ENCODE measurements around the gene UBAP1. TPM values are rescaled to one million over a fixed set of nuclear protein-coding genes. Genes with fewer than 3 reads are reported as not detected.
"Not testable (repeated sequence)": the region's sequence is repeated elsewhere in the genome, so short reads cannot be mapped to it uniquely, and the experiment has no call there.

The UBAP1 gene
- total RNA-seq, 1 donor from 2014 or later: 30.0 TPM

DNA sequence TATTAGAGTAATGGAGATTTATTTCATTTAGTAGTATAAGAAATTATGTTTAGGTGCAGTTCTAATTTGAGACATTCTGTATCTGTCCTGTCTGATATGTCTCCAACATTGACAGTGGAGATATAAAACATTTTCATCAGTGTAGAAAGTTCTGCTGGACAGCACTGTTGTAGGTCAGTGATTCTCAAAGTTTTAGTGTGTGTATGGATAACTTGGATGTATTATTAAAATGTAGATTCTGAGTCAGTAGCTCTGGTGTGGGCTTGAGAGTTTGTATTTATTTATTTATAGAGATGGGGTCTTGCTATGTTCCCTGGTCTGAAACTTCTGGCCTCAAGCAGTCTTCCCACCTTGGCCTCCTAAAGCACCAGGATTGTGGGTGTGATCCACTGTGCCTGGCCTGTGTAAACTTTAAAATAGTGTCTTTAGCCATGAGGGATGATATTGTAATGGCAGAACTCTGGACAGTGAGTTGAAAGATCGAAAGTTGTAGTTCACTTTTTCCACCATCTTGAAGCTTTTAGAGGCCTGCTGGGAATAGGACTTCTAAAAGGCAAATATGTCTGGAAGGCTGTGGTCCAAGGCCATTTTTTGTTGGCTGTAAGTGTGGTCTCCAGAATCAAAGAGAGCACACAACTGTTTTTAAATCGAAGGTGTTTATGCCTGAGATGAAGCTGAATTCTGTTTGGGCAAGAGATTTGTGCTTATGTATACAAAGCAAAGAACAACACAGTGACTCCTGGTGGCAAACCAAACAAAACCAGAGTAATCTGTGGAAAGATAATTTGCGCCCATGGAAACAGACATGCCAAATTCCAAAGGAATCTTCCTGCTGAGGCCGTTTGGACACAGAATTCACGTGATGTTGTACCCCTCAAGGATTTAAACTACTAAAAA, 12.4 kb downstream of the UBAP1 start:
- Mint-ChIP-seq H3K4me1 (ENCODE audit: low read depth) (peaks cover 35% of the 10 kb centered on the region), H3K4me3 (no peak overlapping the region), H3K27me3 (ENCODE audit: insufficient read depth) (no peaks in the 10 kb centered on the region), H3K36me3 (ENCODE audit: low read depth) (peaks cover 6% of the 10 kb centered on the region), H3K27ac (no peak overlapping the region), H3K9me3 (no peaks in the 10 kb centered on the region)
- intact Hi-C loops (cut with micrococcal nuclease): no loop called here
- no peak for DNase-seq (ENCODE audit: low spot score)

- DNase-seq (ENCODE audit: low spot score): no peak
- no peak overlapping the region for H3K27ac Mint-ChIP-seq
- H3K9me3 Mint-ChIP-seq: no peaks in the 10 kb centered on the region
- H3K4me1 Mint-ChIP-seq (ENCODE audit: low read depth): peaks cover 36% of the 10 kb centered on the region
- peaks cover 19% of the 10 kb centered on the region for H3K36me3 Mint-ChIP-seq (ENCODE audit: low read depth)
- H3K27me3 Mint-ChIP-seq (ENCODE audit: insufficient read depth): no peaks in the 10 kb centered on the region
- no peak overlapping the region for H3K4me3 Mint-ChIP-seq
- intact Hi-C loops (cut with micrococcal nuclease): no loop called here
Observed at GRCh38 chr9:34195143-34195542, 16.3 kb downstream of the UBAP1 start.

GRCh38 chr9:34197286-34197685, 18.4 kb downstream of the UBAP1 start:
- intact Hi-C loops (cut with micrococcal nuclease); H3K9me3 Mint-ChIP-seq; H3K27me3 Mint-ChIP-seq (ENCODE audit: insufficient read depth); H3K4me3 Mint-ChIP-seq; DNase-seq (ENCODE audit: low spot score): not testable (repeated sequence)
- H3K27ac Mint-ChIP-seq: peak overlapping the region; percentile 74
- peaks cover 19% of the 10 kb centered on the region for H3K36me3 Mint-ChIP-seq (ENCODE audit: low read depth)
- H3K4me1 Mint-ChIP-seq (ENCODE audit: low read depth): peaks cover 28% of the 10 kb centered on the region

GRCh38 chr9:34197756-34198711, 19.2 kb downstream of the UBAP1 start:
- Mint-ChIP-seq H3K9me3 (no peaks in the 10 kb centered on the region), H3K27me3 (ENCODE audit: insufficient read depth) (no peaks in the 10 kb centered on the region), H3K27ac (no peak overlapping the region), H3K36me3 (ENCODE audit: low read depth) (peaks cover 22% of the 10 kb centered on the region), H3K4me3 (no peak overlapping the region), H3K4me1 (ENCODE audit: low read depth) (peaks cover 28% of the 10 kb centered on the region)
- no peak for DNase-seq (ENCODE audit: low spot score)
- intact Hi-C loops (cut with micrococcal nuclease): no loop called here

DNA sequence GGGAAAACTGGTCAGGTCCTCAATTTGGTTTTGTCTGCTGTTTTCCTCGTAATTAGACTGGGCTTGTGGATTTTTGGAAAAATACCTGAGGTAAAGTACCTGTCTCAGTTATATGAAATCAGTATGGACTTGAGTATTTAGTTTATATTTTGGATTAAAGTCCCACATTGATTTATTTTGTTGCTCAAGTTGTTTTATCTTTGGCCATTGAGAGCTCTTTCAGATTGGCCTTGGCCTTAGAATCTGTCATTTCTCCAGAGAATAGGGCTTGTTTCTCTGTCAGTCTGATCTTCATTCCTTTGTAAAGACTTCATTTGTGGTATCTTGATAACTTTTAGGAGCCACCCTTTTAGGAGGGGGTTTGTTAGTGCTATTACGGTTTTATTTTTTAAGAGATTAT, 21.2 kb downstream of the UBAP1 start:
- H3K27ac Mint-ChIP-seq: no peak overlapping the region
- H3K4me1 Mint-ChIP-seq (ENCODE audit: low read depth): peaks cover 17% of the 10 kb centered on the region
- no peaks in the 10 kb centered on the region for H3K27me3 Mint-ChIP-seq (ENCODE audit: insufficient read depth)

DNA sequence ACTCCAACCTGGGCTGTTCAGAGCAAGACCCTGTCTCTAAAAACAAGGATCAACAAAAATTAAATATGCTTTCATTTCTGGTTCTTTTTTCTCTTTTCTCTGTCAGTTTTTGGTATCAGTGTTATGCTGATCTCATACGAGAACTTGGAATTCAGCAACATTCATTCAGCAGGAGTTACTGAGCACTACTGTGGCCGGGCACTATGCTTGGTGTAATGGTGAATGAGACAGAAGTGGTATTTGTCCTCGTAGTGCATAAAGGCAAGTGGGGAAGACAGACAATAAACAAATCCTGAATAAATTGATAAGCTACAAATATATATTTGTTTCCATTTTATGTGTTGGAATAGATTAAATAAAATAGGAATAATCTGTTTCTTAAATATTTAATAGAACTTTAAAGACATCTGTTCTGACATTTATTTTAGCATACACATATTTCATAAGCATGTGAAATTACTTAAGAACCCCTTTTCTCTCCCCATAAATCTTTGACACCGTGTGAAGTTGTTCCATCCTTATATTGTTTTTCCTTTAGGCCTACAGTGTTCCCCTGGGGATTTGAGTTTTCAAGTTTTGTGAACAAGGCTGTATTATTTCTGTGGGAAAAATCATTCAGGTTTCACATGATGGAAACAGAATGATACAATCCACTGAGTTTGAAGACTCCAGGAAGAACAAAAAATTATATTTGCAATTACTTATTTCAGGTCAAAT, 24.6 kb downstream of the UBAP1 start:
- H3K27ac Mint-ChIP-seq: no peak overlapping the region
- peaks cover 8% of the 10 kb centered on the region for H3K4me1 Mint-ChIP-seq (ENCODE audit: low read depth)
- H3K9me3 Mint-ChIP-seq: no peaks in the 10 kb centered on the region
- peaks cover 7% of the 10 kb centered on the region for H3K36me3 Mint-ChIP-seq (ENCODE audit: low read depth)
- H3K27me3 Mint-ChIP-seq (ENCODE audit: insufficient read depth): no peaks in the 10 kb centered on the region
- H3K4me3 Mint-ChIP-seq: no peak overlapping the region
- no peak for DNase-seq (ENCODE audit: low spot score)
- intact Hi-C loops (cut with micrococcal nuclease): no loop called here

More for the DNA sequence above, 21.2 kb downstream of the UBAP1 start:
- Mint-ChIP-seq H3K9me3 (no peaks in the 10 kb centered on the region), H3K36me3 (ENCODE audit: low read depth) (peaks cover 22% of the 10 kb centered on the region), H3K4me3 (no peak overlapping the region)
- DNase-seq (ENCODE audit: low spot score): no peak
- intact Hi-C loops (cut with micrococcal nuclease): no loop called here

- H3K27me3 Mint-ChIP-seq (ENCODE audit: insufficient read depth): no peaks in the 10 kb centered on the region
- no peak overlapping the region for H3K27ac Mint-ChIP-seq
- no peak for DNase-seq (ENCODE audit: low spot score)
- H3K36me3 Mint-ChIP-seq (ENCODE audit: low read depth): peaks cover 6% of the 10 kb centered on the region
- H3K9me3 Mint-ChIP-seq: no peaks in the 10 kb centered on the region
- H3K4me1 Mint-ChIP-seq (ENCODE audit: low read depth): peaks cover 8% of the 10 kb centered on the region
- no peak overlapping the region for H3K4me3 Mint-ChIP-seq
- intact Hi-C loops (cut with micrococcal nuclease): no loop called here
Observed at GRCh38 chr9:34203992-34204635, 25.3 kb downstream of the UBAP1 start.

DNA sequence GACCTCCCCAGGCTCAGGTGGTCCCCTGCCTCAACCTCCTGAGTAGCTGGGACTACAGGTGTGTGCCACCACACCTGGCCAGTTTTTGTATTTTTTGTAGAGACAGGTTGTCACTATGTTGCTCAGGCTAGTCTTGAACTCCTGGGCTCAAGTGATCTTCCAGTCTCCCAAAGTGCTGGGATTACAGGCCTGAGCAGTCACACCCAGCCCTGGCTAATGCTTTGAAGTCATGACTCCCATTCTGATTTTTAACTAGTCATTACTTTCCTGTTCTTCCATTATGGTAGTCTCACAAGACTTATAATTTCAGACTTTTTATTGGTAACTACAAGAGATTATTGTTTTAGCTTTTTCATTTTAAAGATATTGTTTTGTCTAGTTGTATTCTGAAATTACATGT, 26.3 kb downstream of the UBAP1 start:
- peaks cover 11% of the 10 kb centered on the region for H3K36me3 Mint-ChIP-seq (ENCODE audit: low read depth)
- DNase-seq (ENCODE audit: low spot score): no peak
- H3K4me3 Mint-ChIP-seq: no peak overlapping the region
- intact Hi-C loops (cut with micrococcal nuclease): no loop called here
- peaks cover 5% of the 10 kb centered on the region for H3K4me1 Mint-ChIP-seq (ENCODE audit: low read depth)
- H3K9me3 Mint-ChIP-seq: no peaks in the 10 kb centered on the region
- H3K27me3 Mint-ChIP-seq (ENCODE audit: insufficient read depth): no peaks in the 10 kb centered on the region
- no peak overlapping the region for H3K27ac Mint-ChIP-seq

DNA sequence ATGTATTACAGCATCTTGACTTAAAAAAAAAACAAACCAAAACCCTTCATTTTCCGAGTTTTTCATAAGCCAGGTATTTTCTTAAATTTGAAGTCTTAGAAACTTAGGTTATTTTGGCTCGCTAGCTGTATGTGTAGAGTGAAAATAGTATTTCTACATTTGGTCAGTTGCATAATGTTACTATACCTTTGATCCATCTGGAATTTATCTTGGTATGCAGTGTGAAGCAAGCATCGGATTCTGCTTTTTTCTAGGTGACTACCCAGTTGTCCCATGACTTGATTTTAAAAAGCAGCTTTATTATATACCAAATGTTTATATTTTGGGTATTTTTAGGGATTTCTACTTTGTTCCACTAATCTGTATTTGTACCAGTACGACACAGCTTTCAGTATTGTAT, 27.7 kb downstream of the UBAP1 start:
- Mint-ChIP-seq H3K27ac (no peak overlapping the region), H3K36me3 (ENCODE audit: low read depth) (peaks cover 11% of the 10 kb centered on the region), H3K4me3 (no peak overlapping the region), H3K27me3 (ENCODE audit: insufficient read depth) (no peaks in the 10 kb centered on the region), H3K4me1 (ENCODE audit: low read depth) (peaks cover 4% of the 10 kb centered on the region), H3K9me3 (no peaks in the 10 kb centered on the region)
- DNase-seq (ENCODE audit: low spot score): no peak
- intact Hi-C loops (cut with micrococcal nuclease): no loop called here

DNA sequence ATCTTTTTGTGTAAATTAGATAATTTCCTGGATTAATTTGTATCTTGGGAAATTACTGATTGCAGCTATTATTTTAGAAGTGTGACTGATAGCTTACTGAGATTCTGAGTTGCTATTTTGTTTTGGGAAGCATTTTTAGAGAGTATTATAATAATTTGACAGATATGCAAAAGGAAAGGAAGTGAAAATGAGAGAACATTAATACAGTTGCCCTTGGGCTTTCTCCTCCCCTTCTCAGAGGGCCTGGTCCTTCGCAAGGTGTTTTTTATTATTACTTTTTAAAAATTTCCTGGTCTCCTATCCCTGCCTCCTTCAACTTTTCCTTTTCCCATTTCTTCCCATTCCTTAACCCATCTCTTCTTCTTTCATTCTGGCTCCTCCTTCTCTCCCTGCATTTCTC, 32.6 kb downstream of the UBAP1 start:
- DNase-seq (ENCODE audit: low spot score): no peak
- no peaks in the 10 kb centered on the region for H3K9me3 Mint-ChIP-seq
- intact Hi-C loops (cut with micrococcal nuclease): no loop called here
- H3K4me1 Mint-ChIP-seq (ENCODE audit: low read depth): peaks cover 4% of the 10 kb centered on the region
- H3K27me3 Mint-ChIP-seq (ENCODE audit: insufficient read depth): no peaks in the 10 kb centered on the region
- H3K36me3 Mint-ChIP-seq (ENCODE audit: low read depth): peaks cover 7% of the 10 kb centered on the region
- no peak overlapping the region for H3K27ac Mint-ChIP-seq
- H3K4me3 Mint-ChIP-seq: no peak overlapping the region

- DNase-seq (ENCODE audit: low spot score); intact Hi-C loops (cut with micrococcal nuclease); H3K27ac Mint-ChIP-seq; H3K9me3 Mint-ChIP-seq; H3K36me3 Mint-ChIP-seq (ENCODE audit: low read depth); H3K4me1 Mint-ChIP-seq (ENCODE audit: low read depth); H3K4me3 Mint-ChIP-seq; H3K27me3 Mint-ChIP-seq (ENCODE audit: insufficient read depth): not testable (repeated sequence)
Observed at GRCh38 chr9:34214354-34215000, 35.6 kb downstream of the UBAP1 start.

GRCh38 chr9:34216325-34216724, 37.5 kb downstream of the UBAP1 start:
- no peak for DNase-seq (ENCODE audit: low spot score)
- intact Hi-C loops (cut with micrococcal nuclease): no loop called here
- Mint-ChIP-seq H3K9me3 (no peaks in the 10 kb centered on the region), H3K27me3 (ENCODE audit: insufficient read depth) (no peaks in the 10 kb centered on the region), H3K4me1 (ENCODE audit: low read depth) (no peaks in the 10 kb centered on the region), H3K4me3 (no peak overlapping the region), H3K36me3 (ENCODE audit: low read depth) (peaks cover 2% of the 10 kb centered on the region), H3K27ac (no peak overlapping the region)

Measured in activated T-helper 1 cell treated with anti-CD3 and anti-CD28 coated beads, Interleukin-12 subunit alpha, Interleukin-12 subunit beta, Interleukin-2, Interleukin-4 antibody, amounts not matched to agents 30 ng/mL and 10 ng/mL and 1 ng/mL, durations not matched to agents 14 hours and 24 hours and 36 hours (primary cell).